Measurements from ENCODE around the gene AKAP13.

AKAP13 gene

GRCh38 chr15:85386261-85386660, 5.9 kb downstream of the AKAP13 start:
- DNase-seq: no peak
- ATAC-seq: no peak

- ATAC-seq: no peak
- no peak for DNase-seq
These were observed 8.3 kb downstream of the AKAP13 start for GRCh38 chr15:85388566-85389305.

- no peak for DNase-seq
- no peak for ATAC-seq
These were observed 8.9 kb downstream of the AKAP13 start for GRCh38 chr15:85389306-85389650.

- no peak for ATAC-seq
- no peak for DNase-seq
These were observed 9.4 kb downstream of the AKAP13 start for GRCh38 chr15:85389772-85390171.

- DNase-seq (no peak), ATAC-seq (no peak)
These were observed 12.8 kb downstream of the AKAP13 start for GRCh38 chr15:85393210-85393609.

GRCh38 chr15:85394554-85395333, 14.3 kb downstream of the AKAP13 start:
- DNase-seq (no peak), ATAC-seq (no peak)

GRCh38 chr15:85396554-85396953, 16.2 kb downstream of the AKAP13 start:
- DNase-seq (no peak), ATAC-seq (no peak)

GRCh38 chr15:85397151-85397550, 16.7 kb downstream of the AKAP13 start:
- ATAC-seq (no peak), DNase-seq (no peak)

- ATAC-seq: no peak
- no peak for DNase-seq
These were observed 17.5 kb downstream of the AKAP13 start for GRCh38 chr15:85397926-85398325.

GRCh38 chr15:85398822-85399221, 18.4 kb downstream of the AKAP13 start:
- DNase-seq (no peak), ATAC-seq (no peak)

- DNase-seq (no peak), ATAC-seq (no peak)
These were observed 19.2 kb downstream of the AKAP13 start for GRCh38 chr15:85399627-85400026.

- ATAC-seq (no peak), DNase-seq (no peak)
These were observed 20.2 kb downstream of the AKAP13 start for GRCh38 chr15:85400606-85401005.

- DNase-seq (no peak), ATAC-seq (peak; percentile 50)
These were observed 20.8 kb downstream of the AKAP13 start for GRCh38 chr15:85401108-85401774.

- DNase-seq: no peak
- peak; percentile 73 for ATAC-seq
These were observed 21.9 kb downstream of the AKAP13 start for GRCh38 chr15:85402195-85402881.

GRCh38 chr15:85403745-85404144, 23.3 kb downstream of the AKAP13 start:
- DNase-seq (no peak), ATAC-seq (no peak)

- no peak for ATAC-seq
- no peak for DNase-seq
These were observed 23.9 kb downstream of the AKAP13 start for GRCh38 chr15:85404176-85404917.

GRCh38 chr15:85404918-85405866, 24.8 kb downstream of the AKAP13 start:
- DNase-seq (no peak), ATAC-seq (no peak)

- DNase-seq (no peak), ATAC-seq (no peak)
These were observed 26.5 kb downstream of the AKAP13 start for GRCh38 chr15:85406916-85407315.

- DNase-seq (peak; percentile 43), ATAC-seq (peak; percentile 70)
These were observed 27.2 kb downstream of the AKAP13 start for GRCh38 chr15:85407421-85408269.

GRCh38 chr15:85408270-85408746, 27.9 kb downstream of the AKAP13 start:
- ATAC-seq: peak; percentile 75

More at GRCh38 chr15:85408270-85408746, 27.9 kb downstream of the AKAP13 start:
- no peak for DNase-seq
